Measurements from ENCODE around the gene MLLT10. TPM values are rescaled to one million over a fixed set of nuclear protein-coding genes. Genes with fewer than 3 reads are reported as not detected.

The MLLT10 gene
- total RNA-seq, 1 experiment from 2014 or later, result 45.2 TPM

DNA sequence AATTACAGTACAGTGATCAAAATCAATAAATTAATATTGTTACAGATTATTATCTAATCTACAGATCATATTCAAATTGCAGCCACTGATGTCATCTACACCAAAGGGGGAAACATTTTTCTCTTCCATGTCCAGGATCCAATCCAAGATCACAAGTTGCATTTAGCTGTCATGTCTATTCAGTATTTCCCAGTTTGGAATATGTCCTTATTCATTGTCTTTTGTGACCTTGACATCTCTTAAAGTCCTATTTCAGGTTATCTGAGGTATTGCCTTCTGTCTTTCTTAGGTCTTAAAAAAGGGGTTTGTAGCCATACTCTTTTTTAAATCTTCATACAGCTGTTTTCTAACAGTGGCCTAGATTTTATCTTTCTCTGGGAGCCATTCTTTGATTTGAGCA, 93.3 kb downstream of the MLLT10 start:
- DNase-seq (ENCODE audit: low read depth, low spot score) (no peak), ATAC-seq (no peak)
- Histone ChIP-seq H4K20me1 (ENCODE audit: insufficient read depth) (peaks cover 2% of the 10 kb centered on the region), H3K27me3 (ENCODE audit: insufficient read depth, low read length) (no peaks in the 10 kb centered on the region), H3K9ac (ENCODE audit: low read length) (no peak overlapping the region), H3K4me2 (ENCODE audit: low read length) (no peak overlapping the region), H3K4me3 (replicated peaks in 1 of 2; ENCODE audit: low read depth in 1 of 2, low read length in 2 of 2) (no peak overlapping the region), H3K4me1 (ENCODE audit: control insufficient read depth in 1 of 2, insufficient read depth in 2 of 2, low read length in 2 of 2) (peaks cover 0 to 14% of the 10 kb centered on the region in 2 experiments; a peak in 1 of 4 replicates), H3K9me3 (ENCODE audit: control insufficient read depth in 1 of 2, insufficient read depth in 1 of 2, low read depth in 1 of 2, low read length in 2 of 2) (no peaks in the 10 kb centered on the region), H3K79me2 (ENCODE audit: insufficient read depth, low read length) (peaks cover 49% of the 10 kb centered on the region), H3K9me2 (ENCODE audit: insufficient read depth) (no peaks in the 10 kb centered on the region), H3K36me3 (ENCODE audit: control insufficient read depth in 1 of 2, insufficient read depth in 2 of 2, low read length in 2 of 2) (peaks cover 0 to 15% of the 10 kb centered on the region in 2 experiments; a peak in 1 of 4 replicates), H2AFZ (ENCODE audit: low read depth, low read length, poor library complexity, severe bottlenecking) (no peak overlapping the region), H3K27ac (ENCODE audit: low read depth, low read length) (no peak overlapping the region)
- BruUV-seq (replicated peaks), result no TSS peak
- ChIA-PET RAD21 (ENCODE audit: low non-redundant PET in 1 of 2, low total read pairs in 2 of 2, uncharacterized antibody in 2 of 2, unreplicated experiment in 2 of 2) (no interaction called here), POLR2A (no interaction called here), CTCF (no interaction called here)
- intact Hi-C loops (cut with micrococcal nuclease), result no loop called here
- TF ChIP-seq YY1 (IDR thresholded peaks at IDR 0.05; ENCODE audit: extremely low read depth, insufficient replicate concordance, low read depth, low read length) (no peak), ZFX (IDR thresholded peaks at IDR 0.05) (no peak), ZNF274 (IDR thresholded peaks at IDR 0.05; ENCODE audit: low read depth, low read length) (no peak), SRF (IDR thresholded peaks at IDR 0.05; ENCODE audit: low read depth) (no peak), SIN3A (IDR thresholded peaks at IDR 0.05; ENCODE audit: low read depth) (no peak), ELF1 (IDR thresholded peaks at IDR 0.05; ENCODE audit: borderline replicate concordance, low read depth) (no peak), SP1 (IDR thresholded peaks at IDR 0.05; ENCODE audit: low read depth) (no peak), CEBPB (IDR thresholded peaks at IDR 0.05; ENCODE audit: low read depth) (no peak), TCF7L2 (IDR thresholded peaks at IDR 0.05; ENCODE audit: borderline replicate concordance, extremely low read depth, insufficient read depth, insufficient read length) (no peak), POLR2AphosphoS5 (IDR thresholded peaks at IDR 0.05; ENCODE audit: low read depth, low read length) (no peak), RAD21 (IDR thresholded peaks at IDR 0.05; ENCODE audit: low read depth) (no peak), EGR1 (IDR thresholded peaks at IDR 0.05; ENCODE audit: low read depth) (no peak), POLR2A (IDR thresholded peaks at IDR 0.05; ENCODE audit: borderline replicate concordance, extremely low read depth, insufficient read depth, insufficient read length) (no peak)
- TF ChIP-seq, protein P1, sequence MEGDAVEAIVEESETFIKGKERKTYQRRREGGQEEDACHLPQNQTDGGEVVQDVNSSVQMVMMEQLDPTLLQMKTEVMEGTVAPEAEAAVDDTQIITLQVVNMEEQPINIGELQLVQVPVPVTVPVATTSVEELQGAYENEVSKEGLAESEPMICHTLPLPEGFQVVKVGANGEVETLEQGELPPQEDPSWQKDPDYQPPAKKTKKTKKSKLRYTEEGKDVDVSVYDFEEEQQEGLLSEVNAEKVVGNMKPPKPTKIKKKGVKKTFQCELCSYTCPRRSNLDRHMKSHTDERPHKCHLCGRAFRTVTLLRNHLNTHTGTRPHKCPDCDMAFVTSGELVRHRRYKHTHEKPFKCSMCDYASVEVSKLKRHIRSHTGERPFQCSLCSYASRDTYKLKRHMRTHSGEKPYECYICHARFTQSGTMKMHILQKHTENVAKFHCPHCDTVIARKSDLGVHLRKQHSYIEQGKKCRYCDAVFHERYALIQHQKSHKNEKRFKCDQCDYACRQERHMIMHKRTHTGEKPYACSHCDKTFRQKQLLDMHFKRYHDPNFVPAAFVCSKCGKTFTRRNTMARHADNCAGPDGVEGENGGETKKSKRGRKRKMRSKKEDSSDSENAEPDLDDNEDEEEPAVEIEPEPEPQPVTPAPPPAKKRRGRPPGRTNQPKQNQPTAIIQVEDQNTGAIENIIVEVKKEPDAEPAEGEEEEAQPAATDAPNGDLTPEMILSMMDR (IDR thresholded peaks at IDR 0.05 in 2 of 3, conservative IDR thresholded peaks at IDR 0.05 in 1 of 3; ENCODE audit: borderline replicate concordance in 1 of 3, insufficient read depth in 1 of 3, low read depth in 2 of 3, low read length in 2 of 3), result no peak
- TF ChIP-seq, protein P2, sequence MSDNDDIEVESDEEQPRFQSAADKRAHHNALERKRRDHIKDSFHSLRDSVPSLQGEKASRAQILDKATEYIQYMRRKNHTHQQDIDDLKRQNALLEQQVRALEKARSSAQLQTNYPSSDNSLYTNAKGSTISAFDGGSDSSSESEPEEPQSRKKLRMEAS (IDR thresholded peaks at IDR 0.05), result no peak
- TF ChIP-seq, protein P3, sequence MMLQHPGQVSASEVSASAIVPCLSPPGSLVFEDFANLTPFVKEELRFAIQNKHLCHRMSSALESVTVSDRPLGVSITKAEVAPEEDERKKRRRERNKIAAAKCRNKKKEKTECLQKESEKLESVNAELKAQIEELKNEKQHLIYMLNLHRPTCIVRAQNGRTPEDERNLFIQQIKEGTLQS (IDR thresholded peaks at IDR 0.05), result no peak
